ENCODE measurements around the gene ADK. TPM values are rescaled to one million over a fixed set of nuclear protein-coding genes. Genes with fewer than 3 reads are reported as not detected.
"Not testable (repeated sequence)": the region's sequence is repeated elsewhere in the genome, so short reads cannot be mapped to it uniquely, and the experiment has no call there.

ADK gene
- total RNA-seq, 3 donors from 2014 or later: 13.8 to 24.0 (median 22.9) TPM

GRCh38 chr10:74521526-74521925 is 370.5 kb downstream of the ADK start:
- Histone ChIP-seq H3K36me3 (ENCODE audit: low read depth) (no peaks in the 10 kb centered on the region), H3K9me3 (no peaks in the 10 kb centered on the region), H3K4me3 (no peak overlapping the region), H3K4me1 (ENCODE audit: low read depth) (no peaks in the 10 kb centered on the region)
- TF ChIP-seq CTCF (IDR thresholded peaks at IDR 0.05): no peak
- ATAC-seq (no peak), DNase-seq (no peak)
- intact Hi-C loops (cut with DNase I, micrococcal nuclease): no loop called here

GRCh38 chr10:74523199-74523598 is 372.2 kb downstream of the ADK start:
- Histone ChIP-seq H3K9me3 (no peaks in the 10 kb centered on the region), H3K36me3 (ENCODE audit: low read depth) (no peaks in the 10 kb centered on the region), H3K4me1 (ENCODE audit: low read depth) (no peaks in the 10 kb centered on the region), H3K4me3 (no peak overlapping the region)
- ATAC-seq (no peak), DNase-seq (no peak)
- TF ChIP-seq CTCF (IDR thresholded peaks at IDR 0.05): no peak
- intact Hi-C loops (cut with DNase I, micrococcal nuclease): no loop called here

GRCh38 chr10:74525885-74526284 is 374.9 kb downstream of the ADK start:
- ATAC-seq (no peak), DNase-seq (no peak)
- intact Hi-C loops (cut with DNase I, micrococcal nuclease): no loop called here
- H3K4me1 ChIP-seq (ENCODE audit: low read depth): no peaks in the 10 kb centered on the region
- TF ChIP-seq CTCF (IDR thresholded peaks at IDR 0.05): no peak
- no peak overlapping the region for H3K4me3 ChIP-seq
- H3K36me3 ChIP-seq (ENCODE audit: low read depth): no peaks in the 10 kb centered on the region
- no peaks in the 10 kb centered on the region for H3K9me3 ChIP-seq

- DNase-seq; H3K4me1 ChIP-seq (ENCODE audit: low read depth); H3K36me3 ChIP-seq (ENCODE audit: low read depth); ATAC-seq; H3K4me3 ChIP-seq; H3K9me3 ChIP-seq; intact Hi-C loops (cut with DNase I, micrococcal nuclease): not testable (repeated sequence)
Measured at GRCh38 chr10:74527611-74528010, 376.6 kb downstream of the ADK start.

- H3K4me3 ChIP-seq: no peak overlapping the region
- H3K36me3 ChIP-seq (ENCODE audit: low read depth): no peaks in the 10 kb centered on the region
- intact Hi-C loops (cut with DNase I, micrococcal nuclease): no loop called here
- H3K9me3 ChIP-seq: no peaks in the 10 kb centered on the region
- no peak for DNase-seq
- no peak for TF ChIP-seq CTCF (IDR thresholded peaks at IDR 0.05)
- H3K4me1 ChIP-seq (ENCODE audit: low read depth): no peaks in the 10 kb centered on the region
- ATAC-seq: no peak
Measured at GRCh38 chr10:74529205-74529604, 378.2 kb downstream of the ADK start.

- Histone ChIP-seq H3K4me3 (no peak overlapping the region), H3K4me1 (ENCODE audit: low read depth) (no peaks in the 10 kb centered on the region), H3K36me3 (ENCODE audit: low read depth) (no peaks in the 10 kb centered on the region), H3K9me3 (no peaks in the 10 kb centered on the region)
- TF ChIP-seq CTCF (IDR thresholded peaks at IDR 0.05): no peak
- ATAC-seq: no peak
- intact Hi-C loops (cut with DNase I, micrococcal nuclease): no loop called here
- no peak for DNase-seq
Measured at GRCh38 chr10:74530981-74531380, 380.0 kb downstream of the ADK start.
